Left kidney (tissue), 2 donors: ENCODE results near the gene IFT88. TPM values are rescaled to one million over a fixed set of nuclear protein-coding genes. Genes with fewer than 3 reads are reported as not detected.

Experiments used
- DNase-seq: peaks from one replicate; pipeline ENCODE4 v3.0.0-alpha.2; 2013
- polyA plus RNA-seq: library from polyadenylated mRNA; unstranded; fragments of 120-200 nt; gene quantifications from one replicate; pipeline ENCODE4 v1.2.1, GENCODE V29; 2013; ENCODE audit not compliant: insufficient read length

Gene IFT88
- polyA plus RNA-seq, 1 donor = 48.6 TPM

- no peak for DNase-seq
Measured at GRCh38 chr13:20716951-20717350, 150.0 kb downstream of the IFT88 start.

DNA sequence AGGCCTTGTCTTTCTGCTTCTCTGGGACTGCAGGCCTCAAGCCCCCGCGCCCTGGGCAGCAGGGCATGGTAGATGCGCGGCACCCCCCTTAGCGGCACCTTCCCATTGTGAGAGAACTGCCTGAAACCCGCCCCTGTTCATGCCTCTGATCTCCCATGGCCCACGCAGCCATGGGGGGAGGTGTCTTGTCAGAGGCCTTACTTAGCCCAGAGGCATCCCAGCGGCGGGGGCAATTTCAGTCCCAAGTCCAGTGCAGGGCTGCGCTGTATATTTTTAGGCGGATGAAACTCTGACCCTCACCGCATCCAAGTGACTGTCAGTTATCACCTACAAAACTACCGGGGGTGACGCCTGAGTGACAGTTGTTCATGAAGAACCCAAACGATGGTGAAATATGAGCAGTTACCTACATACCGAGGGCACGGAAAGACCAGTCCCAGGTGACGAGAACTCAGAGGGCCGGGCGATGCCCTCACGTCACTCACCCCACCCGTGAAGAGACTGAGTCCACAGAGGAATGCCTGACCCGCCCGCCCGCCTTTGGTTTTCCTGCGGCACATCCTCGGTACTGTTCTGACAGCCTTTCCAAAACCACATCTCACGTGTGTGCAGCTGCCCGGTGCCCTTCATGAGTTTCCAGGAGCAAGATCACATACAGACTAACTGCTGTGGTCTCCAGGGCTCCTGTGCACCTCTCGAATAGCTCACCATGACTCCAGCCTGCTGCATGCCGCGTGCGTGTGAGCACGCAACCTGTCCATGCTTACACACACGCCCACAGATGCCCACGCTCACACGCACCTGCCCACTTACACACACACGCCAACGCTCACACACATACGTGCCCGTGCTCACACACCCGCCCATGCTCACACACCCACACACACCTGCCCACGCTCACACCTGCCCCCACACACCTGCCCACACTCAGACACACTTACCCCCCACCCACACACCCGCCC, 150.9 kb downstream of the IFT88 start:
- DNase-seq = no peak

DNA sequence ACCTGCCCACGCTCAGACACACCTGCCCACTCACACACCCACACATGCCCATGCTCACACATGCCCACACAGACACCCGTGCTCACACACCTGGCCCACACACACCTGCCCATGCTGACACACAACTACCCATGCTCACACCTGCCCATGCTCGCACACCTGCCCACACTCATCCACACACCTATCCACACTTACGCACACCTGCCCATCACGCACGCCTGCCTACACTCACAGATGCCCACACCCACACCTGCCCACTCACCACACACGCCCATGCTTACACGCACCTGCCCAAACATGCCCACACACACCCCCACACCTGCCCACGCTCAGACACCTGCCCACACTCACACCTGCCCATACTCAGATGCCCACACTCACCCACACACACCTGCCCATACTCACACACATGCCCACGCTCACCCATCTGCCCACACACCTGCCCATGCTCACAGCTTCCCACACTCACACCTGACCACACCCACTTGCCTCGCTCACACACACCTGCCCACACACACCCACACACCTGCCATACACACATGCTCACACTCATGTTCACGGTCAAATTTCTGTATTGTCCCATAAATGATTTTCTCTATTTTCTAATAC, 152.1 kb downstream of the IFT88 start:
- no peak for DNase-seq

DNA sequence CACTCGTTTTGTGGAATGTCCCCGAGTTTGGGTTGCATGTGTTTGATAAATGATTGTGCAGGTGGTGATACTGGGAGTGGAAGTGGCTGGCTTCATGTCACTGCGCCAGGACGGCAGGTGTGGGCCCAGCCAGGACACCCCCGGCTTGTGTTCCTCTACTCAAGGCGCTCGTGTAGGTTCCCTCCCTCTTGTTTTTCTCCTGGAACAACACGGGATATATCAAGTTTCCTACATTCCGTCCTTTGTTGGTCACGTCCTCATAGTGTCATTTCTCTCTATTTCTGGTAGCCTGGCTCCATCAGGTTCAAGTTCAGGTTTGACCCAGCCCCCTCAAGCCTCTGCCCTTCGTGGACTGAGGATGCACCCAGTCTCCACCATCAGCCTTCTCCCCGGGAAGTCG, 152.8 kb downstream of the IFT88 start:
- DNase-seq = no peak

DNA sequence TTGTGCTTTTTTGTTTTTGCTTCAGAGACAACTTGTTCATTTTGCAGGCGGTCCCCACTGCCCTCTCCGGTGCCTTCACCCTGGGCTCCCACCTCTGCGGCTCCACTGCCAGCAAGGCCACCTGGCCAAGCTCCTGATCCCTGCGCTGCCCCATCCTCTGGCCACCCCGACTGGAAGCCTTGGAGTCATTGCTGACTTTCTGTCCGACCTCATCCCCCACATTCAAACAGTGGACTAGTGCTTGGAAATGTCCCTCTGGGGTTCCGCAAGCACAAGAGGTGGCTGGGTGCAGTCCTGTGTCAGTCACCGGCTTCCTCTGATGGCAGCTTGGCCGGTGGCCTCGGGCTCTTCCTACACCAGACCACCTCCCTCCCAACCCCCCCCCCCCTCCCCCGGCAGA, 153.5 kb downstream of the IFT88 start:
- no peak for DNase-seq

DNA sequence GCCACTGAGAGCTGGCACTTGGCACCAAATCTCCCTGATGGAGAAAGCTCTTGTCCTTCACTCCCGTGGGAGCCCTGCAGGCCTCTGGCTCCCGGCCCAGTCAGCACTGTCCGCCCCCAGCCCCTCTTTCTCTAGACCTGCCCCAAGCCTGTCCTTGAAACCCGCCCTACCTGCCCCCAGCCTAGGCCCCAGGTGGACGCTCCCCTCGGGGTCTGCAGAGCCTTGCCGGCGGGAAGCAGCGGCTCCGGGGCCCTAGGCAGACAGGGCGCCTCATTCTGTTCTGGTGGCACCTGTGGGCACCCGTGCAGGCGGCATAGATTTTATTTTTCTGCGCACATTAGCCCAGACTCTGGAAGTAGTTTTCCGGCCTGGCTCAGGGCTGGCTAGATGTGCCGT, 154.1 kb downstream of the IFT88 start:
- no peak for DNase-seq

GRCh38 chr13:20721454-20722357, 154.7 kb downstream of the IFT88 start:
- peak; percentile 48 for DNase-seq

DNA sequence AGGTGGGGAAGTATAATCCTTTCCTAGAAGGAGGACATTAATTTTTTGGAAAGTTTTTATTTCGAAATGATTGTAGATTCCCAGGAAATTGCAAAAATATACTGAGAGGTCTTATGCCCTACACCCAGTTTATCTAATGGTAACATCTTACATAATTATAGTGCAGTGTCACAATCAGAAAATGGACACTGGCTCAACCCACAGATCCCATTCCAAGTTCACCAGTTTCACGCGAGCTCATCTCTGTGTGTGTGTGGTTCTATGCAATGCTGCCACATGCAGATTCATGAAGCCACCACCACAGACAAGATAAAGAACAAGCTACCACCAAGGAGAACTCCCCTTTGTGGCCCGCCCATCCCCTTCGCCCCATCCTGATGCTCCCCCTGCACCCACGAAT, 160.9 kb downstream of the IFT88 start:
- DNase-seq = no peak

- DNase-seq = no peak
Measured at GRCh38 chr13:20728579-20729311, 161.8 kb downstream of the IFT88 start.

- DNase-seq = no peak
Measured at GRCh38 chr13:20729633-20730585, 163.0 kb downstream of the IFT88 start.

DNA sequence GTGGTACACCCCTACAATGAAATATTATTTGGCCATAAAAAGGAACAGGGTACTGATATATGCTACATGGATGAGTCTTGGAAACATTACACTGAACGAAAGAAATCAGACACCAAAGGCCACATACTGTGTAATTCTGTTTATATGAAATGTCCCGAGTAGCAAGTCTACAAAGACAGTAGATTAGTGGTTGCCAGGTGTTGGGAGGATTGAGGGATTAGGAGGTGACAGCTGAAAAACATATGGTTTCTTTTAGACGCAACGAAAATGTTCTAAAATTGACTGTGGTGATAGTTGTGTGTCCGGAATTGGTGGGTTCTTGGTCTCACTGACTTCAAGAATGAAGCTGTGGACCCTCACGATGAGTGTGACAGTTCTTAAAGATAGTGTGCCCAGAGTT, 171.7 kb downstream of the IFT88 start:
- DNase-seq = no peak

DNA sequence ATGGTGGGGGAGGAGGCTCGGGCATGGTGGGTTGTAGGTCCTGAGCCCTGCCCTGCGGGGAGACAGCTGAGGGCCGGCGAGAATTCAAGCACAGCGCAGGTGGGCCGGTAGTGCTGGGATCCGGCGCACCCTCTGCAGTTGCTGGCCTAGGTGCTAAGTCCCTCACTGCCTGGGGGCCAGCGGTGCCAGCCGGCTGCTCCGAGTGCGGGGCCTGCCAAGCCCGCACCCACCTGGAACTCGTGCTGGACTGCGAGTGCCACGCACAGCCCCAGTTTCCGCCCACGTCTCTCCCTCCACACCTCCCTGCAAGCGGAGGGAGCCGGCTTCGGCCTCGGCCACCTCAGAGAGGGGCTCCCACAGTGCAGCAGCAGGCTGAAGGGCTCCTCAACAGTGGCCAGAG, 173.1 kb downstream of the IFT88 start:
- no peak for DNase-seq

Other genes with a start within 250 kb of the IFT88 start
- gene CRYL1, start 41.3 kb upstream of the IFT88 start, polyA plus RNA-seq = 125 TPM
- gene IL17D, start 136.5 kb downstream of the IFT88 start, polyA plus RNA-seq = 7.2 TPM
- 16.3 TPM for gene EEF1AKMT1, start 206.8 kb downstream of the IFT88 start, polyA plus RNA-seq